Ramos (cell line): ENCODE results near the gene PRDM7.

Experiments used
- in situ Hi-C: fragments of 300-500 bp; cut with MboI; formaldehyde crosslinking; loops from one replicate; pipeline ENCODE4 v1.14.3; 2022; ENCODE audit warnings: low sequenced_read_pairs; ENCODE audit not compliant: unreplicated experiment

PRDM7 gene

GRCh38 chr16:90041896-90042473, 35.1 kb downstream of the PRDM7 start:
- in situ Hi-C loops, result no loop called here

GRCh38 chr16:90040152-90041023, 36.7 kb downstream of the PRDM7 start:
- in situ Hi-C loops, result no loop called here

- in situ Hi-C loops, result no loop called here
These were observed 39.9 kb downstream of the PRDM7 start for GRCh38 chr16:90037276-90037675.

- in situ Hi-C loops, result no loop called here
These were observed 41.2 kb downstream of the PRDM7 start for GRCh38 chr16:90035902-90036301.

- in situ Hi-C loops, result no loop called here
These were observed 42.6 kb downstream of the PRDM7 start for GRCh38 chr16:90034504-90034903.

- in situ Hi-C loops, result no loop called here
These were observed 43.7 kb downstream of the PRDM7 start for GRCh38 chr16:90033387-90033786.

- in situ Hi-C loops, result no loop called here
These were observed 44.3 kb downstream of the PRDM7 start for GRCh38 chr16:90032674-90033331.

GRCh38 chr16:90031931-90032673, 45.0 kb downstream of the PRDM7 start:
- in situ Hi-C loops, result no loop called here

- in situ Hi-C loops, result no loop called here
These were observed 45.8 kb downstream of the PRDM7 start for GRCh38 chr16:90031186-90031930.

- in situ Hi-C loops, result no loop called here
These were observed 48.1 kb downstream of the PRDM7 start for GRCh38 chr16:90028985-90029384.

GRCh38 chr16:90027611-90028010, 49.5 kb downstream of the PRDM7 start:
- in situ Hi-C loops, result no loop called here

- in situ Hi-C loops, result no loop called here
These were observed 51.0 kb downstream of the PRDM7 start for GRCh38 chr16:90026135-90026534.

- in situ Hi-C loops, result no loop called here
These were observed 54.1 kb downstream of the PRDM7 start for GRCh38 chr16:90023078-90023447.

- in situ Hi-C loops, result no loop called here
These were observed 54.7 kb downstream of the PRDM7 start for GRCh38 chr16:90022209-90023077.

GRCh38 chr16:90020838-90021382, 56.2 kb downstream of the PRDM7 start:
- in situ Hi-C loops, result no loop called here

GRCh38 chr16:90020260-90020837, 56.8 kb downstream of the PRDM7 start:
- in situ Hi-C loops, result no loop called here

GRCh38 chr16:90019543-90020259, 57.4 kb downstream of the PRDM7 start:
- in situ Hi-C loops, result loop anchor here (5.0 kb wide), 1 partner anchor 92 kb away; no protein-coding TSS in a partner anchor
